Hepatocyte (in vitro differentiated cells): ENCODE measurements around the gene ATAD3C. TPM values are rescaled to one million over a fixed set of nuclear protein-coding genes. Genes with fewer than 3 reads are reported as not detected.
A peak's percentile ranks its signal among the peaks of the same experiment; 100 is the strongest.

Source experiments
- DNase-seq: peaks from one replicate; pipeline ENCODE4 v3.0.0-alpha.2; 2016; ENCODE audit warnings: low spot score
- H2AFZ ChIP-seq: fragments of 200-600 bp; sonication (generic); 2 replicates; pipeline ENCODE4 v1.6.0; 2016; ENCODE audit warnings: antibody characterized with exemption, mild to moderate bottlenecking
- H3K27ac ChIP-seq: fragments of 200-600 bp; sonication (generic); 2 replicates; pipeline ENCODE4 v1.5.1; 2016; ENCODE audit warnings: mild to moderate bottlenecking
- H3K27me3 ChIP-seq: fragments of 200-600 bp; sonication (generic); 2 replicates; pipeline ENCODE4 v1.6.1; 2016
- H3K36me3 ChIP-seq: fragments of 200-600 bp; sonication (generic); replicated peaks from 2 replicates; pipeline ENCODE4 v1.5.1; 2016; ENCODE audit warnings: low read depth; ENCODE audit not compliant: insufficient read depth
- H3K4me1 ChIP-seq: fragments of 200-600 bp; sonication (generic); 2 replicates; pipeline ENCODE4 v1.5.1; 2016; ENCODE audit warnings: mild to moderate bottlenecking, moderate library complexity; ENCODE audit not compliant: insufficient read depth
- H3K4me2 ChIP-seq: fragments of 200-600 bp; sonication (generic); 2 replicates; pipeline ENCODE4 v1.6.0; 2016
- H3K4me3 ChIP-seq: fragments of 200-600 bp; sonication (generic); 2 replicates; pipeline ENCODE4 v1.5.1; 2016; ENCODE audit warnings: mild to moderate bottlenecking
- H3K79me2 ChIP-seq: fragments of 200-600 bp; sonication (generic); 2 replicates; pipeline ENCODE4 v1.6.0; 2017; ENCODE audit warnings: mild to moderate bottlenecking
- H3K9me2 ChIP-seq: fragments of 200-600 bp; sonication (generic); replicated peaks from 2 replicates; pipeline ENCODE4 v1.6.0; 2017; ENCODE audit warnings: mild to moderate bottlenecking; ENCODE audit not compliant: insufficient read depth
- H3K9me3 ChIP-seq: fragments of 200-600 bp; sonication (generic); 2 replicates; pipeline ENCODE4 v1.5.1; 2016; ENCODE audit warnings: low read depth, mild to moderate bottlenecking
- H4K20me1 ChIP-seq: fragments of 200-600 bp; sonication (generic); 2 replicates; pipeline ENCODE4 v1.6.0; 2016; ENCODE audit warnings: mild to moderate bottlenecking; ENCODE audit not compliant: insufficient read depth, poor library complexity, severe bottlenecking
- CTCF ChIP-seq: fragments of 200-600 bp; sonication (generic); IDR thresholded peaks from 2 replicates; pipeline ENCODE4 v1.5.1; 2016; ENCODE audit warnings: antibody characterized with exemption, mild to moderate bottlenecking; ENCODE audit not compliant: poor library complexity
- EZH2 ChIP-seq: fragments of 200-600 bp; sonication (generic); IDR thresholded peaks from 2 replicates; pipeline ENCODE4 v1.6.1; 2016; ENCODE audit warnings: antibody characterized with exemption, mild to moderate bottlenecking, borderline replicate concordance
- EZH2phosphoT487 ChIP-seq: fragments of 200-600 bp; sonication (generic); IDR thresholded peaks from one replicate; pipeline ENCODE4 v1.6.1; 2018; ENCODE audit warnings: antibody characterized with exemption, mild to moderate bottlenecking, low read depth, moderate library complexity; ENCODE audit not compliant: unreplicated experiment, severe bottlenecking
- WGBS: methylation state at CpG from one replicate; pipeline ENCODE4 v1.1.6; 2016; ENCODE audit warnings: low lambda C conversion rate; ENCODE audit errors: missing lambda C conversion rate; 5-methylcytosine and 5-hydroxymethylcytosine counted together
- polyA plus RNA-seq: library from polyadenylated mRNA; unstranded; fragments of >200 nt; fragmentation: Nextera tagmentation; extraction: Ambion mirVana; gene quantifications from 2 replicates; pipeline ENCODE4 v1.2.1, GENCODE V29; 2016
- total RNA-seq: library from RNA; depleted of rRNA; stranded (reverse); fragments of >200 nt; gene quantifications from 2 replicates; pipeline ENCODE4 v1.2.3, GENCODE V29; 2014

Gene ATAD3C, protein sequence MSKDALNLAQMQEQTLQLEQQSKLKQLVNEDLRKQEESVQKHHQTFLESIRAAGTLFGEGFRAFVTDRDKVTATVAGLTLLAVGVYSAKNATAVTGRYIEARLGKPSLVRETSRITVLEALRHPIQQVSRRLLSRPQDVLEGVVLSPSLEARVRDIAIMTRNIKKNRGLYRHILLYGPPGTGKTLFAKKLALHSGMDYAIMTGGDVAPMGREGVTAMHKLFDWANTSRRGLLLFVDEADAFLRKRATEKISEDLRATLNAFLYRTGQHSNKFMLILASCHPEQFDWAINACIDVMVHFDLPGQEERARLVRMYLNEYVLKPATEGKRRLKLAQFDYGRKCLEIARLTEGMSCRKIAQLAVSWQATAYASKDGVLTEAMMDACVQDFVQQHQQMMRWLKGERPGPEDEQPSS
- 0.10 TPM in 1 of 2 replicates, not detected in the other for total RNA-seq
- polyA plus RNA-seq, result 0.99 and 1.2 TPM in 2 replicates

DNA sequence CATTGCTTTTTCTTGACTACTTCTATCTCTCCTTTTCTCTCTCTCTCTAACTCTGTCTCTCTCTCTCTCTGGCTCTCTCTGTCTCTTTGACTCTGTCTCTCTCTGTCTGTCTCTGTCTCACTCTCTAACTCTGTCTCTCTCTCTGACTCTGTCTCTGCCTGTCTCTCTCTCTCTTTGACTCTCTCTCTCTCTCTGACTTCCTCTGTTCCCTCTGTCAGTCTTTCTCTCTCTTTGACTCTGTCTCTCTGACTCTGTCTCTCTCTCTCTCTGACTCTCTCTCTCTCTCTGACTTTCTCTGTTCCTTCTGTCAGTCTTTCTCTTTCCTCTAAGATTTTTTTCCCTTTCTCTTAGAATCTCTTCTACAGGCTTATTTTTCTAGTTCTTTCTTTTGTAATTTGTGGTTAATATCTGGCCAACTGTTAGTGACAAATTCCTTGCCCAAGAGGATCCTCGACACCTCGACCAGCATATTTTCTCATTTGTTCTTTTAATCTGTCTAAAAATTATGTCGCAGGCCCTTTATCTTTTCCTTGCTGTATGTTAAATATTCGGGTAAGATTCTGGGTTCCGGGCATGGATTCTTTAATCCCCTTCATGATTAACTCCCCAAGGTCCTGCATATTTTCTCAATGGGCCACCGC lies at the start of gene ATAD3C:
ATAD3C (plus strand) TSS at position 591 of the 641 bp plus-strand sequence. CDS start 995 bp downstream, outside the sequence.
- TF ChIP-seq CTCF (no peak), EZH2phosphoT487 (no peak), EZH2 (no peak)
- Histone ChIP-seq H3K4me3 (no peak within 1 kb of the TSS), H3K27ac (no peak within 1 kb of the TSS), H2AFZ (no peak within 1 kb of the TSS), H3K9me2 (no peaks in the 10 kb centered on the region), H3K79me2 (no peaks in the 10 kb centered on the region), H3K27me3 (no peaks in the 10 kb centered on the region), H3K4me2 (no peak within 1 kb of the TSS), H3K36me3 (no peaks in the 10 kb centered on the region), H4K20me1 (no peaks in the 10 kb centered on the region), H3K4me1 (no peaks in the 10 kb centered on the region), H3K9me3 (no peaks in the 10 kb centered on the region)
- 92% methylated on average over 6 of the region's 6 CpGs for WGBS
- DNase-seq, result no peak

GRCh38 chr1:1399872-1400575 lies 49.5 kb upstream of the ATAD3C start:
- Histone ChIP-seq H3K9me3 (no peaks in the 10 kb centered on the region), H3K4me2 (peak overlapping the region; percentile 92), H3K36me3 (no peaks in the 10 kb centered on the region), H3K79me2 (peaks cover 69% of the 10 kb centered on the region), H3K9me2 (no peaks in the 10 kb centered on the region), H4K20me1 (no peaks in the 10 kb centered on the region), H3K27ac (peak overlapping the region; percentile 83), H3K27me3 (no peaks in the 10 kb centered on the region), H2AFZ (peak overlapping the region; percentile 15), H3K4me3 (peak overlapping the region; percentile 48), H3K4me1 (peaks cover 26% of the 10 kb centered on the region)
- no peak for DNase-seq
- TF ChIP-seq EZH2 (no peak), EZH2phosphoT487 (no peak), CTCF (no peak)
- WGBS, result 9% methylated on average over 31 of the region's 34 CpGs

DNA sequence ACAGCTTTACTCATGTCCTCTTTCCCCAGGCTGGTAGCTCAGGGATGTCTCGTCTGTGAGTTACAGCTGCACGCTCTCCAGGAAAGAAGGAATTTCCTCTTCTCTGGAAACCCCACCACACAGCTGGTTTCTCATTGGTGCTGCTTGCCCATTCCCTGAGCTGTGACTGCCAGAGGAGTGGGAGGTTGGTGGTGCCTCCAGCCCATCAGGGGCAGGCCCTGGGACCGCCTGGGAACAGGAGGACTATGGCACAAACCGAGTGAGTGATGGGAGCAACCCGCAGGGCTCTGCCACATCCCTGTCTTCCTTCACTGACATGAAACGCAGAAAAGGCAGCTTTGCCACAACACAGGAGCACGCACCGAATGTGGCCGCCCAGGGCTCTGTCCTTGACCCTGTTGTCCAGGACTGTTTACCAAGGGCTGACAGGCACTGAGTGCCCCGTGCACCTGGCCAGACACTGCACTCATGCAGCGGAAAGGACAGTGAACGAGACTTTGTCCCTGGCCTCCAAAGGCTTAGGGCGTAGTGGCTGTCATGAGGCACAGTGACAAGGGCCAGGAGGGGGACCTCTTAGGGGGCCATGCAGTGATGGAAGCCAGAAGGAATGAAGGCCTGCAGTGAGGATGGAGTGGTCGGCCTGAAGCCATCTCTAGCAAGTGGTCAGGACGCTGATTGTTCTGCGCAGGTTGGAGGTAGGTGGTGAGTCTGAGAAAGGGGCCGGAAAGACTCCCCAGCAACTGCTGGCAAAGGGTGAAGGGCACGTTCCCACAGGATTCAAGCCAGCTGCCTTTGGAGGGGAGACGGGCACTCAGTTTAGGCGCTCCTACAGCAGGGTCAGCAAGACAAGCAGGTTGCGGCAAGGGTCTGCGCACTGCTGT lies 48.7 kb upstream of the ATAD3C start:
- DNase-seq, result peak; percentile 38
- no peaks in the 10 kb centered on the region for H4K20me1 ChIP-seq
- 88% methylated on average over 22 of the region's 22 CpGs for WGBS
- peaks cover 28% of the 10 kb centered on the region for H3K4me1 ChIP-seq
- H3K4me3 ChIP-seq, result peak overlapping the region; percentile 48
- H3K9me3 ChIP-seq, result no peaks in the 10 kb centered on the region
- no peaks in the 10 kb centered on the region for H3K9me2 ChIP-seq
- H3K36me3 ChIP-seq, result no peaks in the 10 kb centered on the region
- H3K27me3 ChIP-seq, result no peaks in the 10 kb centered on the region
- peaks cover 69% of the 10 kb centered on the region for H3K79me2 ChIP-seq
- peak overlapping the region; percentile 92 for H3K4me2 ChIP-seq
- H2AFZ ChIP-seq, result no peak overlapping the region
- H3K27ac ChIP-seq, result peak overlapping the region; percentile 83
- TF ChIP-seq EZH2phosphoT487 (no peak), CTCF (no peak), EZH2 (no peak)
